HepG2 (cell line): ENCODE results near the gene HSDL1. TPM values are rescaled to one million over a fixed set of nuclear protein-coding genes. Genes with fewer than 3 reads are reported as not detected.

Experiments used
- ADNP ChIP-seq: sonication (generic); formaldehyde crosslinking; IDR thresholded peaks from 2 replicates; pipeline ENCODE4 v1.4.0; 2020; ENCODE audit warnings: missing genetic modification reagents
- BCL3 ChIP-seq: sonication (generic); formaldehyde crosslinking; IDR thresholded peaks from 2 replicates; pipeline ENCODE4 v1.5.1; 2020; ENCODE audit warnings: mild to moderate bottlenecking, missing genetic modification reagents, moderate library complexity
- BHLHE40 ChIP-seq: IDR thresholded peaks from 2 replicates; pipeline ENCODE4 v1.6.1; 2011; ENCODE audit warnings: low read length, improper control_type of control experiment
- DNMT3B ChIP-seq: conservative IDR thresholded peaks from 2 replicates; pipeline ENCODE4 v1.6.1; 2016; ENCODE audit warnings: missing biosample characterization, control low read depth
- FOSL2 ChIP-seq: sonication (generic); formaldehyde crosslinking; IDR thresholded peaks from 2 replicates; pipeline ENCODE4 v1.4.0; 2020; ENCODE audit warnings: missing genetic modification reagents
- HNRNPLL ChIP-seq: fragments of 200-400 bp; formaldehyde crosslinking; IDR thresholded peaks from 2 replicates; pipeline ENCODE4 v1.6.1; 2017; ENCODE audit warnings: mild to moderate bottlenecking, low read depth, low read length; ENCODE audit not compliant: poor library complexity, severe bottlenecking
- HOXD1 ChIP-seq: sonication (generic); formaldehyde crosslinking; IDR thresholded peaks from 2 replicates; pipeline ENCODE4 v1.5.0; 2020; ENCODE audit warnings: missing genetic modification reagents
- IKZF5 ChIP-seq: IDR thresholded peaks from 2 replicates; pipeline ENCODE4 v1.6.1; 2018; ENCODE audit warnings: missing genetic modification reagents, mild to moderate bottlenecking, missing compliant biosample characterization
- NFE2L1 ChIP-seq: sonication (generic); formaldehyde crosslinking; IDR thresholded peaks from 2 replicates; pipeline ENCODE4 v1.4.0; 2020; ENCODE audit warnings: missing genetic modification reagents, mild to moderate bottlenecking, borderline replicate concordance
- PTBP1 ChIP-seq: fragments of 200-400 bp; formaldehyde crosslinking; IDR thresholded peaks from 2 replicates; pipeline ENCODE4 v1.6.1; 2018; ENCODE audit warnings: low read length, low read depth; ENCODE audit not compliant: poor library complexity, severe bottlenecking
- REXO4 ChIP-seq: sonication (generic); formaldehyde crosslinking; IDR thresholded peaks from 2 replicates; pipeline ENCODE4 v1.8.0; 2022; ENCODE audit warnings: missing genetic modification reagents, mild to moderate bottlenecking, borderline replicate concordance
- SIX1 ChIP-seq: sonication (generic); formaldehyde crosslinking; IDR thresholded peaks from 2 replicates; pipeline ENCODE4 v1.4.0; 2020; ENCODE audit warnings: missing genetic modification reagents, borderline replicate concordance
- SNAPC2 ChIP-seq: sonication (generic); formaldehyde crosslinking; IDR thresholded peaks from 2 replicates; pipeline ENCODE4 v1.8.1; 2022; ENCODE audit warnings: mild to moderate bottlenecking, missing genetic modification reagents
- SP2 ChIP-seq: sonication (generic); formaldehyde crosslinking; IDR thresholded peaks from 2 replicates; pipeline ENCODE4 v1.5.1; 2020; ENCODE audit warnings: mild to moderate bottlenecking, missing genetic modification reagents
- TBX3 ChIP-seq: fragments of 450-650 bp; IDR thresholded peaks from 2 replicates; pipeline ENCODE4 v1.6.1; 2017; ENCODE audit warnings: antibody characterized with exemption, mild to moderate bottlenecking, inconsistent platforms, borderline replicate concordance
- TIGD3 ChIP-seq: sonication (generic); formaldehyde crosslinking; IDR thresholded peaks from 2 replicates; pipeline ENCODE4 v1.5.1; 2020; ENCODE audit warnings: mild to moderate bottlenecking, missing genetic modification reagents, borderline replicate concordance
- TP53 ChIP-seq: sonication (generic); formaldehyde crosslinking; conservative IDR thresholded peaks from 2 replicates; pipeline ENCODE4 v1.4.0; 2020; ENCODE audit warnings: missing genetic modification reagents
- ZKSCAN5 ChIP-seq: sonication (generic); formaldehyde crosslinking; IDR thresholded peaks from 2 replicates; pipeline ENCODE4 v1.5.1; 2020; ENCODE audit warnings: mild to moderate bottlenecking, missing genetic modification reagents
- ZNF3 ChIP-seq: IDR thresholded peaks from 2 replicates; pipeline ENCODE4 v1.7.0; 2017; ENCODE audit warnings: inconsistent platforms
- ZNF800 ChIP-seq: sonication (generic); formaldehyde crosslinking; IDR thresholded peaks from 2 replicates; pipeline ENCODE4 v1.4.0; 2020; ENCODE audit warnings: missing genetic modification reagents
- ZNF816 ChIP-seq: sonication (generic); formaldehyde crosslinking; IDR thresholded peaks from 2 replicates; pipeline ENCODE4 v1.8.0; 2022; ENCODE audit warnings: missing genetic modification reagents, mild to moderate bottlenecking, borderline replicate concordance
- ZNF850 ChIP-seq: sonication (generic); formaldehyde crosslinking; conservative IDR thresholded peaks from 2 replicates; pipeline ENCODE4 v1.9.0; 2021; ENCODE audit warnings: mild to moderate bottlenecking, missing genetic modification reagents
- ZSCAN20 ChIP-seq: sonication (generic); formaldehyde crosslinking; IDR thresholded peaks from 2 replicates; pipeline ENCODE4 v1.4.0; 2020; ENCODE audit warnings: missing genetic modification reagents, mild to moderate bottlenecking, borderline replicate concordance
- ZZZ3 ChIP-seq: sonication (generic); formaldehyde crosslinking; IDR thresholded peaks from 2 replicates; pipeline ENCODE4 v1.4.0; 2020; ENCODE audit warnings: missing genetic modification reagents, mild to moderate bottlenecking, borderline replicate concordance
- polyA plus RNA-seq, 8 experiments: library from polyadenylated mRNA; depleted of rRNA in 3 of 8; stranded (reverse) in 7 of 8; unstranded in 1 of 8; fragments of >200 nt; fragmentation: Illumina TruSeq in 4 of 8; extraction: Trizol in 4 of 8; gene quantifications; 2 replicates each; pipeline versions ENCODE4 v1.2.1 to v1.2.3, GENCODE V29; 2011 to 2016; ENCODE audit warnings: low read depth in 4 of 8, missing spikeins in 1 of 8, mixed read lengths in 1 of 8; ENCODE audit not compliant: insufficient read depth in 1 of 8
- total RNA-seq, 5 experiments: library from RNA; depleted of rRNA; stranded (reverse); fragments of >200 nt; fragmentation: Illumina TruSeq; extraction: Trizol; gene quantifications; 2 replicates each; pipeline ENCODE4 v1.2.3, GENCODE V29; 2016; ENCODE audit warnings: low read depth in 1 of 5

HSDL1 gene
- total and polyA plus RNA-seq, 2 of the 13 experiments (the other 11 are each of a cell fraction or from before 2014, with no cell fraction given), result 49.2 to 49.7 TPM

GRCh38 chr16:84138824-84139627 lies 6.0 kb downstream of the HSDL1 start (continued):
- TF ChIP-seq ZNF800 (CRISPR knock-in tag) (peak; percentile 22; the same call in 1 of the 2 replicates), PTBP1 (no peak), SIX1 (peak; percentile 100), TIGD3 (no peak), BCL3 (CRISPR knock-in tag) (peak; percentile 61; the same call in 1 of the 2 replicates), SNAPC2 (CRISPR knock-in tag) (0 out of 2 replicates have a peak, but pooled peaks have one; percentile 33), ADNP (CRISPR knock-in tag) (no peak), NFE2L1 (CRISPR knock-in tag) (0 out of 2 replicates have a peak, but pooled peaks have one; percentile 38), ZZZ3 (no peak; the same call in 1 of the 2 replicates), TP53 (CRISPR knock-in tag) (peak; percentile 76; the same call in 1 of the 2 replicates), HNRNPLL (no peak), BHLHE40 (peak; percentile 81), FOSL2 (CRISPR knock-in tag) (peak; percentile 66; the same call in 1 of the 2 replicates), REXO4 (CRISPR knock-in tag) (no peak), TBX3 (no peak), IKZF5 (peak; percentile 79), ZNF816 (no peak), ZNF850 (CRISPR knock-in tag) (no peak), ZNF3 (0 out of 2 replicates have a peak, but pooled peaks have one; percentile 61), ZSCAN20 (CRISPR knock-in tag) (no peak), SP2 (CRISPR knock-in tag) (no peak), ZKSCAN5 (CRISPR knock-in tag) (no peak), DNMT3B (CRISPR knock-in tag) (no peak), HOXD1 (CRISPR knock-in tag) (no peak)
